GM13976 (cell line): Measurements from ENCODE around the gene SMYD3.
A peak's percentile ranks its signal among the peaks of the same experiment; 100 is the strongest.

Experiments
- DNase-seq: peaks from one replicate; pipeline ENCODE4 v3.0.0; 2012; ENCODE audit warnings: low spot score
- in situ Hi-C: fragments of 300-500 bp; cut with MboI; formaldehyde crosslinking; loops from one replicate; pipeline ENCODE4 v1.12.0; 2022; ENCODE audit warnings: low sequenced_read_pairs, mixed read lengths, inconsistent platforms; ENCODE audit not compliant: unreplicated experiment
- TF ChIP-seq, protein P1 (sequence below): IDR thresholded peaks from 2 replicates; pipeline ENCODE4 v1.5.1; 2012; ENCODE audit warnings: borderline replicate concordance, mild to moderate bottlenecking; ENCODE audit not compliant: insufficient read depth; ENCODE audit errors: extremely low read depth, missing control alignments, control extremely low read depth

SMYD3 gene

DNA sequence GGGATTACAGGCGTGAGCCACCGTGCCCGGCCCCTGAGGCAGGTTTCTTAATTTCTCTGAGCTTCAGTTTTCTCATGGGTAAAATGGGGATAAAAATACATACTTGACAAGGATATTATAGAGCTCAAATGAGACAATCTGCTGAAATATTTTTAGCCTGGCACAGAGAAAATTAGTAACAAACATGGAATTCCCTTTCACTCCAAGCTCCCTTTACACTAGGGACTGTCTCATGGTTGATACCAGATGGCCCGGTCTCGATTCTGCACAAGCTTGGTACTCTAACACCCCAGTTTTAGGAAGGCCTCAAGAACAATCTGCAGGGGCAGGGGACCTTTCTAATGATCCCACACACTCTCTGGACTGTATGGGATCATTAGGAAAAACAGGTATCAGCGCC is 671.7 kb downstream of the SMYD3 start:
- no peak for DNase-seq
- TF ChIP-seq, protein P1, sequence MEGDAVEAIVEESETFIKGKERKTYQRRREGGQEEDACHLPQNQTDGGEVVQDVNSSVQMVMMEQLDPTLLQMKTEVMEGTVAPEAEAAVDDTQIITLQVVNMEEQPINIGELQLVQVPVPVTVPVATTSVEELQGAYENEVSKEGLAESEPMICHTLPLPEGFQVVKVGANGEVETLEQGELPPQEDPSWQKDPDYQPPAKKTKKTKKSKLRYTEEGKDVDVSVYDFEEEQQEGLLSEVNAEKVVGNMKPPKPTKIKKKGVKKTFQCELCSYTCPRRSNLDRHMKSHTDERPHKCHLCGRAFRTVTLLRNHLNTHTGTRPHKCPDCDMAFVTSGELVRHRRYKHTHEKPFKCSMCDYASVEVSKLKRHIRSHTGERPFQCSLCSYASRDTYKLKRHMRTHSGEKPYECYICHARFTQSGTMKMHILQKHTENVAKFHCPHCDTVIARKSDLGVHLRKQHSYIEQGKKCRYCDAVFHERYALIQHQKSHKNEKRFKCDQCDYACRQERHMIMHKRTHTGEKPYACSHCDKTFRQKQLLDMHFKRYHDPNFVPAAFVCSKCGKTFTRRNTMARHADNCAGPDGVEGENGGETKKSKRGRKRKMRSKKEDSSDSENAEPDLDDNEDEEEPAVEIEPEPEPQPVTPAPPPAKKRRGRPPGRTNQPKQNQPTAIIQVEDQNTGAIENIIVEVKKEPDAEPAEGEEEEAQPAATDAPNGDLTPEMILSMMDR = no peak
- in situ Hi-C loops = no loop called here

- DNase-seq = no peak
- TF ChIP-seq, protein P1 = no peak
- in situ Hi-C loops = no loop called here
Observed at GRCh38 chr1:245834002-245834401, 673.1 kb downstream of the SMYD3 start.

DNA sequence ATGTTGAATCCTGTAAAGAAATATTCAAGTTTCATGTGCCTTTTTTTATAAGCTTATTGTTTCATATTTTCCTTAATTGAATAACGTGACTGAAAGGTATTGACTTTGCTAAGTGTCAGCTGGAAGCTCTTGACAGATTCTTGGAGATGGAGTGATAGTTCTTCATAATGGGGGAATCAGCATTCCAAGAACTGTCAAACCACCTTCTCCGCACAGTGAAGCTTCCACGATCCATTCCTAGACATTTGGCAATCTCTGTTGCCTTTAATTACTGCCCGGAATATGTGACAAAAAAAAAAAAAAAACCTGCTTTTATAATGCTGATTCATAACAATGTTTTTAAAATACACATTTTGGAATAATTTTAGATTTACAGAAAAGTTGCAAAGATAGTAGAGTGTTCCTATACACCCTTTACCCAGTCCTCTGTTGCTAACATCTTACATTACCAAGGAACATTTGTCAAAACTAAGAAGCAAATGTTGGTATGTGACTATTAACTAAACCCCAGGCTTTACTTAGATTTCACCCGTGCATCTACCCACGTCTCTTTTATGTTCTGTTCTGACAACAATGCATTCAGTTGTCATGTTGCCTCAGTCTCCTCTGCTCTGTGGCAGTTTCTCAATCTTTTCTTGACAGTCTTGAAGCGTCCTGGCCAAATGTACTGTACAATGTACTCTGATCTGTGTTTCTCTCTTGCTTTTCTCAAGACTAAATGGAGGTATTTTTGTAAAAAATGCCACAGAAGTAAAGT is 674.1 kb downstream of the SMYD3 start:
- in situ Hi-C loops = no loop called here
- DNase-seq = no peak
- TF ChIP-seq, protein P1 = no peak

GRCh38 chr1:245831518-245831917 is 675.6 kb downstream of the SMYD3 start:
- no peak for DNase-seq
- TF ChIP-seq, protein P1 = no peak
- in situ Hi-C loops = no loop called here

- in situ Hi-C loops = no loop called here
- no peak for DNase-seq
- TF ChIP-seq, protein P1 = no peak
Observed at GRCh38 chr1:245829826-245830225, 677.3 kb downstream of the SMYD3 start.

DNA sequence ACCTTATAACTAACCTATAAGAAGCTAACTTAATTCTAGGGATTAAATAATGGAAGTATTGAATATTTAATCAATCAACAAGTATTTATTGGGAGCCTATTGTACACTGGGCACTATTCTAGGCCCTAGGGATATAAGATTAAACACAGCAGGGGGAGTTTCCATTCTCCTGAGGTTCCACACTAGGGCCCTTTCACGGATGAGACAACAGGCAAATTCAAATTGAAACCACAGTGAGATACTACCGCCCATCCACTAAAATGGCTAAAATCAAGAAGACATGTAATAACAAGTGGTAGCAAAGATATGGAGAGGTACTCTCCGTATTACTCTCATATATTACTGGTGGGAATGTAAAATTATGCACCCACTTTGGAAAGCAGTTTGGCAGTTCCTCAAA is 677.9 kb downstream of the SMYD3 start:
- in situ Hi-C loops = no loop called here
- TF ChIP-seq, protein P1 = no peak
- peak; percentile 42 for DNase-seq
